WTC11 (cell line): ENCODE measurements around the gene DNAH14. TPM values are rescaled to one million over a fixed set of nuclear protein-coding genes. Genes with fewer than 3 reads are reported as not detected.

Experiments
- ATAC-seq: fragments of 200-7000 bp; cut with Tn5 transposase; 2 replicates; pipeline ENCODE4 v1.10.0; 2021; ENCODE audit warnings: mild to moderate bottlenecking, moderate library complexity
- CTCF ChIA-PET: fragments of 300-600 bp; sonication (Branson Sonifier 250); formaldehyde crosslinking; loops from one replicate; lab custom pipeline; 2021; ENCODE audit warnings: antibody characterized with exemption; lab: Charles Lee
- POLR2A ChIA-PET: fragments of 350-600 bp; sonication (Branson Sonifier 250); formaldehyde crosslinking; loops from one replicate; lab custom pipeline; 2021; ENCODE audit warnings: antibody characterized with exemption; lab: Charles Lee
- DNase-seq: peaks from one replicate; pipeline ENCODE4 v3.0.0; 2021; ENCODE audit warnings: low spot score
- H3K27ac Mint-ChIP-seq: 2 replicates; pipeline ENCODE4 v1.8.0; 2021; ENCODE audit warnings: mixed read lengths
- H3K27me3 Mint-ChIP-seq: 2 replicates; pipeline ENCODE4 v1.8.0; 2021; ENCODE audit warnings: low read depth, mild to moderate bottlenecking, moderate library complexity, mixed read lengths
- H3K36me3 Mint-ChIP-seq: 2 replicates; pipeline ENCODE4 v1.8.0; 2021; ENCODE audit warnings: mixed read lengths
- H3K4me1 Mint-ChIP-seq: 2 replicates; pipeline ENCODE4 v1.8.0; 2022; ENCODE audit warnings: mixed read lengths
- H3K4me3 Mint-ChIP-seq: 2 replicates; pipeline ENCODE4 v1.8.0; 2021; ENCODE audit warnings: mild to moderate bottlenecking, moderate library complexity, mixed read lengths
- H3K9me3 Mint-ChIP-seq: 2 replicates; pipeline ENCODE4 v1.8.0; 2021; ENCODE audit warnings: mixed read lengths
- ELF4 ChIP-seq: sonication (generic); formaldehyde crosslinking; IDR thresholded peaks from 2 replicates; pipeline ENCODE4 v1.8.1; 2022; ENCODE audit warnings: low read depth, mild to moderate bottlenecking, moderate library complexity, missing genetic modification reagents
- ESRRA ChIP-seq: sonication (generic); formaldehyde crosslinking; IDR thresholded peaks from 2 replicates; pipeline ENCODE4 v1.8.1; 2022; ENCODE audit warnings: mild to moderate bottlenecking, missing genetic modification reagents, borderline replicate concordance
- KAT7 ChIP-seq: sonication (generic); formaldehyde crosslinking; IDR thresholded peaks from 2 replicates; pipeline ENCODE4 v1.8.1; 2023; ENCODE audit warnings: missing genetic modification reagents, mild to moderate bottlenecking, borderline replicate concordance
- OVOL2 ChIP-seq: fragments of 250-450 bp; sonication (Bioruptor Pico); IDR thresholded peaks from 2 replicates; pipeline ENCODE4 v1.9.0; 2021; ENCODE audit warnings: mild to moderate bottlenecking, borderline replicate concordance
- TCF7 ChIP-seq: sonication (generic); formaldehyde crosslinking; IDR thresholded peaks from 2 replicates; pipeline ENCODE4 v1.8.0; 2022; ENCODE audit warnings: mild to moderate bottlenecking, low read depth, missing genetic modification reagents, moderate library complexity
- ZNF232 ChIP-seq: sonication (generic); formaldehyde crosslinking; IDR thresholded peaks from 2 replicates; pipeline ENCODE4 v1.8.0; 2022; ENCODE audit warnings: mild to moderate bottlenecking, missing genetic modification reagents
- ZNF423 ChIP-seq: fragments of 250-450 bp; sonication (Bioruptor Pico); IDR thresholded peaks from 2 replicates; pipeline ENCODE4 v2.1.2; 2022; ENCODE audit warnings: mild to moderate bottlenecking, moderate library complexity
- ZNF671 ChIP-seq: fragments of 250-450 bp; sonication (Bioruptor Pico); IDR thresholded peaks from 2 replicates; pipeline ENCODE4 v1.8.0; 2021; ENCODE audit warnings: mild to moderate bottlenecking
- total RNA-seq: library from RNA; stranded (reverse); gene quantifications from 3 replicates; pipeline ENCODE4 v1.2.3, GENCODE V29; 2021
- TF ChIP-seq, protein P1 (sequence below): sonication (generic); formaldehyde crosslinking; IDR thresholded peaks from 2 replicates; pipeline ENCODE4 v1.8.0; 2022; ENCODE audit warnings: mild to moderate bottlenecking, missing genetic modification reagents
- TF ChIP-seq, protein P2 (sequence below): fragments of 250-450 bp; sonication (Bioruptor Pico); IDR thresholded peaks from 2 replicates; pipeline ENCODE4 v1.9.0; 2021; ENCODE audit warnings: mild to moderate bottlenecking, borderline replicate concordance
- TF ChIP-seq, protein P3 (sequence below): sonication (generic); formaldehyde crosslinking; IDR thresholded peaks from 2 replicates; pipeline ENCODE4 v1.8.0; 2022; ENCODE audit warnings: missing genetic modification reagents
- TF ChIP-seq, protein P4 (sequence below): fragments of 250-450 bp; sonication (Bioruptor Pico); IDR thresholded peaks from 2 replicates; pipeline ENCODE4 v1.8.0; 2021; ENCODE audit warnings: mild to moderate bottlenecking
- TF ChIP-seq, protein P5 (sequence below): sonication (generic); formaldehyde crosslinking; IDR thresholded peaks from 2 replicates; pipeline ENCODE4 v1.8.1; 2022; ENCODE audit warnings: missing genetic modification reagents, borderline replicate concordance
- TF ChIP-seq, protein P6 (sequence below): sonication (generic); formaldehyde crosslinking; IDR thresholded peaks from 2 replicates; pipeline ENCODE4 v1.8.1; 2022; ENCODE audit warnings: low read depth, missing genetic modification reagents, borderline replicate concordance

Gene DNAH14
- total RNA-seq, 1 experiment from 2014 or later: 34.1 TPM

DNA sequence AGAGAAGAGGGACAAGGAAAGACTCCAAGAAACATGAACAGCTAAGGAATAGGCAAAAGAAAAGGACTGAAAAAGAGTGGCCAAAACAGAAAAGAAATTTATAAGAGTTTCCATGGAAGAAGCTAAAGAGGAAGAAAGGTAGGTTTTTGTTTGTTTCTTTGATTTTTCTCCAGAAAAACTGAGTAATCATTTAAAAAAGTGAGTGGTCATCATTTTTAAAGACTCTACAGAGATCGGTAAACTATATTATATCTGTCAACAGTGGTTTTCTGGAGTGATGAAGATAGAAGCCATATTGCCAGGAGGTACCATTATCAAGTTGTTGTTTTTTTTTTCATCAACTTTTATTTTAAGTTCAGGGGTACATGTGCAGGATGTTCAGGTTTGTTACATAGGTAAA is 202.4 kb downstream of the DNAH14 start:
- no peaks in the 10 kb centered on the region for H3K4me1 Mint-ChIP-seq
- ATAC-seq: no peak

DNA sequence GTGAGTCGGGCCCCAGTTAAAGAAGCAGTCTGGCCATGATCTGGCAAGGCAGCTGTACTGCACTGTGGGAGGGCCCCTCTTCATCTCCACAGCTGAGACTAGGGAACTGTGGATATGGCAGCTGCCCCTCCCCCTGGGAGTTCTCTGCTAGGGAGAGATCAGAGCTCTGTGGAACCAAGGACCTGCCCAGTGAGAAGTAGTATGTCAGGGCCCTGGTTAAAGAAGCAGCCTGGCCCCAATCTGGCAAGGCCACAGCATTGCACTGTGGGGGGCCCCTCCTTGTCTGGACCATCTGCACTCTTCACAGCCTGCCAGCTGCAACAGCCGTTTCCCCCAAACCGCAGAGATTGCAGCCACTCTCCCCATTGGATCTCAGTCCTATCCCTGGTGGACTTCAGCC is 208.5 kb downstream of the DNAH14 start:
- ATAC-seq (no peak), DNase-seq (no peak)
- peaks cover 4% of the 10 kb centered on the region; the same call in 1 of the 2 replicates for H3K27me3 Mint-ChIP-seq
- peaks cover 25% of the 10 kb centered on the region for H3K9me3 Mint-ChIP-seq
- H3K4me3 Mint-ChIP-seq: no peak overlapping the region
- H3K27ac Mint-ChIP-seq: no peak overlapping the region
- no peaks in the 10 kb centered on the region; the same call in 1 of the 2 replicates for H3K36me3 Mint-ChIP-seq
- TF ChIP-seq, protein P1, sequence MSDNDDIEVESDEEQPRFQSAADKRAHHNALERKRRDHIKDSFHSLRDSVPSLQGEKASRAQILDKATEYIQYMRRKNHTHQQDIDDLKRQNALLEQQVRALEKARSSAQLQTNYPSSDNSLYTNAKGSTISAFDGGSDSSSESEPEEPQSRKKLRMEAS (CRISPR knock-in tag): no peak
- TF ChIP-seq TCF7 (CRISPR knock-in tag): no peak
- no peak for TF ChIP-seq ESRRA
- no peak for TF ChIP-seq ZNF232 (CRISPR knock-in tag)
- TF ChIP-seq, protein P2, sequence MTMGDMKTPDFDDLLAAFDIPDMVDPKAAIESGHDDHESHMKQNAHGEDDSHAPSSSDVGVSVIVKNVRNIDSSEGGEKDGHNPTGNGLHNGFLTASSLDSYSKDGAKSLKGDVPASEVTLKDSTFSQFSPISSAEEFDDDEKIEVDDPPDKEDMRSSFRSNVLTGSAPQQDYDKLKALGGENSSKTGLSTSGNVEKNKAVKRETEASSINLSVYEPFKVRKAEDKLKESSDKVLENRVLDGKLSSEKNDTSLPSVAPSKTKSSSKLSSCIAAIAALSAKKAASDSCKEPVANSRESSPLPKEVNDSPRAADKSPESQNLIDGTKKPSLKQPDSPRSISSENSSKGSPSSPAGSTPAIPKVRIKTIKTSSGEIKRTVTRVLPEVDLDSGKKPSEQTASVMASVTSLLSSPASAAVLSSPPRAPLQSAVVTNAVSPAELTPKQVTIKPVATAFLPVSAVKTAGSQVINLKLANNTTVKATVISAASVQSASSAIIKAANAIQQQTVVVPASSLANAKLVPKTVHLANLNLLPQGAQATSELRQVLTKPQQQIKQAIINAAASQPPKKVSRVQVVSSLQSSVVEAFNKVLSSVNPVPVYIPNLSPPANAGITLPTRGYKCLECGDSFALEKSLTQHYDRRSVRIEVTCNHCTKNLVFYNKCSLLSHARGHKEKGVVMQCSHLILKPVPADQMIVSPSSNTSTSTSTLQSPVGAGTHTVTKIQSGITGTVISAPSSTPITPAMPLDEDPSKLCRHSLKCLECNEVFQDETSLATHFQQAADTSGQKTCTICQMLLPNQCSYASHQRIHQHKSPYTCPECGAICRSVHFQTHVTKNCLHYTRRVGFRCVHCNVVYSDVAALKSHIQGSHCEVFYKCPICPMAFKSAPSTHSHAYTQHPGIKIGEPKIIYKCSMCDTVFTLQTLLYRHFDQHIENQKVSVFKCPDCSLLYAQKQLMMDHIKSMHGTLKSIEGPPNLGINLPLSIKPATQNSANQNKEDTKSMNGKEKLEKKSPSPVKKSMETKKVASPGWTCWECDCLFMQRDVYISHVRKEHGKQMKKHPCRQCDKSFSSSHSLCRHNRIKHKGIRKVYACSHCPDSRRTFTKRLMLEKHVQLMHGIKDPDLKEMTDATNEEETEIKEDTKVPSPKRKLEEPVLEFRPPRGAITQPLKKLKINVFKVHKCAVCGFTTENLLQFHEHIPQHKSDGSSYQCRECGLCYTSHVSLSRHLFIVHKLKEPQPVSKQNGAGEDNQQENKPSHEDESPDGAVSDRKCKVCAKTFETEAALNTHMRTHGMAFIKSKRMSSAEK (CRISPR knock-in tag): no peak
- TF ChIP-seq, protein P3, sequence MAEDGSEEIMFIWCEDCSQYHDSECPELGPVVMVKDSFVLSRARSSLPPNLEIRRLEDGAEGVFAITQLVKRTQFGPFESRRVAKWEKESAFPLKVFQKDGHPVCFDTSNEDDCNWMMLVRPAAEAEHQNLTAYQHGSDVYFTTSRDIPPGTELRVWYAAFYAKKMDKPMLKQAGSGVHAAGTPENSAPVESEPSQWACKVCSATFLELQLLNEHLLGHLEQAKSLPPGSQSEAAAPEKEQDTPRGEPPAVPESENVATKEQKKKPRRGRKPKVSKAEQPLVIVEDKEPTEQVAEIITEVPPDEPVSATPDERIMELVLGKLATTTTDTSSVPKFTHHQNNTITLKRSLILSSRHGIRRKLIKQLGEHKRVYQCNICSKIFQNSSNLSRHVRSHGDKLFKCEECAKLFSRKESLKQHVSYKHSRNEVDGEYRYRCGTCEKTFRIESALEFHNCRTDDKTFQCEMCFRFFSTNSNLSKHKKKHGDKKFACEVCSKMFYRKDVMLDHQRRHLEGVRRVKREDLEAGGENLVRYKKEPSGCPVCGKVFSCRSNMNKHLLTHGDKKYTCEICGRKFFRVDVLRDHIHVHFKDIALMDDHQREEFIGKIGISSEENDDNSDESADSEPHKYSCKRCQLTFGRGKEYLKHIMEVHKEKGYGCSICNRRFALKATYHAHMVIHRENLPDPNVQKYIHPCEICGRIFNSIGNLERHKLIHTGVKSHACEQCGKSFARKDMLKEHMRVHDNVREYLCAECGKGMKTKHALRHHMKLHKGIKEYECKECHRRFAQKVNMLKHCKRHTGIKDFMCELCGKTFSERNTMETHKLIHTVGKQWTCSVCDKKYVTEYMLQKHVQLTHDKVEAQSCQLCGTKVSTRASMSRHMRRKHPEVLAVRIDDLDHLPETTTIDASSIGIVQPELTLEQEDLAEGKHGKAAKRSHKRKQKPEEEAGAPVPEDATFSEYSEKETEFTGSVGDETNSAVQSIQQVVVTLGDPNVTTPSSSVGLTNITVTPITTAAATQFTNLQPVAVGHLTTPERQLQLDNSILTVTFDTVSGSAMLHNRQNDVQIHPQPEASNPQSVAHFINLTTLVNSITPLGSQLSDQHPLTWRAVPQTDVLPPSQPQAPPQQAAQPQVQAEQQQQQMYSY (CRISPR knock-in tag): no peak
- no peak for TF ChIP-seq ZNF423 (CRISPR knock-in tag)
- no peaks in the 10 kb centered on the region for H3K4me1 Mint-ChIP-seq
- CTCF ChIA-PET: no interaction called here
- POLR2A ChIA-PET: no interaction called here

More for the DNA sequence above, 202.4 kb downstream of the DNAH14 start:
- TF ChIP-seq, protein P4, sequence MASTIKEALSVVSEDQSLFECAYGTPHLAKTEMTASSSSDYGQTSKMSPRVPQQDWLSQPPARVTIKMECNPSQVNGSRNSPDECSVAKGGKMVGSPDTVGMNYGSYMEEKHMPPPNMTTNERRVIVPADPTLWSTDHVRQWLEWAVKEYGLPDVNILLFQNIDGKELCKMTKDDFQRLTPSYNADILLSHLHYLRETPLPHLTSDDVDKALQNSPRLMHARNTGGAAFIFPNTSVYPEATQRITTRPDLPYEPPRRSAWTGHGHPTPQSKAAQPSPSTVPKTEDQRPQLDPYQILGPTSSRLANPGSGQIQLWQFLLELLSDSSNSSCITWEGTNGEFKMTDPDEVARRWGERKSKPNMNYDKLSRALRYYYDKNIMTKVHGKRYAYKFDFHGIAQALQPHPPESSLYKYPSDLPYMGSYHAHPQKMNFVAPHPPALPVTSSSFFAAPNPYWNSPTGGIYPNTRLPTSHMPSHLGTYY (CRISPR knock-in tag): no peak
- Mint-ChIP-seq H3K4me3 (no peak overlapping the region), H3K27me3 (peaks cover 4% of the 10 kb centered on the region; the same call in 1 of the 2 replicates), H3K27ac (no peak overlapping the region), H3K9me3 (peaks cover 33% of the 10 kb centered on the region), H3K36me3 (no peaks in the 10 kb centered on the region; the same call in 1 of the 2 replicates)
- ChIA-PET POLR2A (no interaction called here), CTCF (no interaction called here)
- DNase-seq: no peak

DNA sequence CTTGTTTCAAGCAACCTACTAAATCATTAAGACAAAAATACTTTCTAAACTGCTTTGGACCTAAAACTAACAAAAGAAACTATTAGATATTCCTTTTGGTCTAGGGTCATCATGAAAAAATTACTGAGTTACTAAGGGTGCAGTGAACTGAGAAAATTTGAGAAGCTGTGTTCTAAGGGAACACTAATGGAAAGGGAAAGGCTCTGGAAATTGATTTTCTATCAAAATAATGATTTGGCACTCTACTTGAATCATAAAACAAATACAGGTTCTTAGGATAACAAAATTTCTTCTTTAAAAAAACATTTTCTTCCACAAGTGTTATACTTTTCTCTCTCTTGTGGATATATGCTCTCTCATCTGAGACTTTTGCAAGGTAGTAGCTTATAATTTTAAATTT is 213.5 kb downstream of the DNAH14 start:
- ATAC-seq: no peak
- CTCF ChIA-PET: no interaction called here
- TF ChIP-seq KAT7 (CRISPR knock-in tag): no peak
- TF ChIP-seq, protein P5, sequence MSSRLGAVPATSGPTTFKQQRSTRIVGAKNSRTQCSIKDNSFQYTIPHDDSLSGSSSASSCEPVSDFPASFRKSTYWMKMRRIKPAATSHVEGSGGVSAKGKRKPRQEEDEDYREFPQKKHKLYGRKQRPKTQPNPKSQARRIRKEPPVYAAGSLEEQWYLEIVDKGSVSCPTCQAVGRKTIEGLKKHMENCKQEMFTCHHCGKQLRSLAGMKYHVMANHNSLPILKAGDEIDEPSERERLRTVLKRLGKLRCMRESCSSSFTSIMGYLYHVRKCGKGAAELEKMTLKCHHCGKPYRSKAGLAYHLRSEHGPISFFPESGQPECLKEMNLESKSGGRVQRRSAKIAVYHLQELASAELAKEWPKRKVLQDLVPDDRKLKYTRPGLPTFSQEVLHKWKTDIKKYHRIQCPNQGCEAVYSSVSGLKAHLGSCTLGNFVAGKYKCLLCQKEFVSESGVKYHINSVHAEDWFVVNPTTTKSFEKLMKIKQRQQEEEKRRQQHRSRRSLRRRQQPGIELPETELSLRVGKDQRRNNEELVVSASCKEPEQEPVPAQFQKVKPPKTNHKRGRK: no peak
- TF ChIP-seq OVOL2 (CRISPR knock-in tag): no peak
- TF ChIP-seq ELF4 (CRISPR knock-in tag): no peak
- no peak for TF ChIP-seq ZNF423 (CRISPR knock-in tag)
- TF ChIP-seq ZNF671 (CRISPR knock-in tag): no peak
- TF ChIP-seq, protein P6, sequence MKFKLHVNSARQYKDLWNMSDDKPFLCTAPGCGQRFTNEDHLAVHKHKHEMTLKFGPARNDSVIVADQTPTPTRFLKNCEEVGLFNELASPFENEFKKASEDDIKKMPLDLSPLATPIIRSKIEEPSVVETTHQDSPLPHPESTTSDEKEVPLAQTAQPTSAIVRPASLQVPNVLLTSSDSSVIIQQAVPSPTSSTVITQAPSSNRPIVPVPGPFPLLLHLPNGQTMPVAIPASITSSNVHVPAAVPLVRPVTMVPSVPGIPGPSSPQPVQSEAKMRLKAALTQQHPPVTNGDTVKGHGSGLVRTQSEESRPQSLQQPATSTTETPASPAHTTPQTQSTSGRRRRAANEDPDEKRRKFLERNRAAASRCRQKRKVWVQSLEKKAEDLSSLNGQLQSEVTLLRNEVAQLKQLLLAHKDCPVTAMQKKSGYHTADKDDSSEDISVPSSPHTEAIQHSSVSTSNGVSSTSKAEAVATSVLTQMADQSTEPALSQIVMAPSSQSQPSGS (CRISPR knock-in tag): no peak

More for the DNA sequence above, 213.5 kb downstream of the DNAH14 start:
- H3K4me3 Mint-ChIP-seq: no peak overlapping the region
- peaks cover 4% of the 10 kb centered on the region; the same call in 1 of the 2 replicates for H3K9me3 Mint-ChIP-seq
- no peaks in the 10 kb centered on the region for H3K27me3 Mint-ChIP-seq
- DNase-seq: no peak
- no peak overlapping the region for H3K27ac Mint-ChIP-seq
- POLR2A ChIA-PET: no interaction called here
- H3K4me1 Mint-ChIP-seq: peaks cover 7% of the 10 kb centered on the region
- H3K36me3 Mint-ChIP-seq: peaks cover 3% of the 10 kb centered on the region; the same call in 1 of the 2 replicates
